Stimulated activated CD4-positive, alpha-beta T cell treated with anti-CD3 and anti-CD28 coated beads, TNF-alpha, amount 100 ng/mL, for 48 hours (primary cell): ENCODE data around the gene FOXN1.
"Not testable (repeated sequence)": the region's sequence is repeated elsewhere in the genome, so short reads cannot be mapped to it uniquely, and the experiment has no call there.

Source experiments
- DNase-seq, 3 donors: peaks; one replicate each; pipeline ENCODE4 v3.0.0-alpha.2; 2020; ENCODE audit warnings: low read depth in 3 of 3

FOXN1 gene

DNA sequence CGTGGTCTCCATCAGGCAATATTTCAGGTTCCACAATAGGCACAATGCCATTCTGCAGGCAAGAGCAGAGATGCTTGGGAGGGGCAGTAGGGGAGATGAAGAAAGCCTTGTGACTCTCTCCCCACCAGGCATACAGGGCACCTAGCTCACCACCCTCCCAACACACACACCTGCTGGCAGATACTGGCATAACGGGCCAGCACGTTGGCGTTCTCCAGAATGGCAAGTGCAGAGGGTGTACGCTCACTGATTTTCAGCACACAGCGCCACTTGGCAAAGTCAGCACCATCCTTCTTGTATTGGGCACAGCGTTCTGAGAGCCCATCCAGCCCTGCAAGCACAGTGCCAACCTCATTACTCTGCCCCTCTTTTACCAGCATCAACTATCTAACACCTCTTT, 68.4 kb downstream of the FOXN1 start:
- DNase-seq: no peak

GRCh38 chr17:28575126-28575795, 69.1 kb downstream of the FOXN1 start:
- DNase-seq: no peak

DNA sequence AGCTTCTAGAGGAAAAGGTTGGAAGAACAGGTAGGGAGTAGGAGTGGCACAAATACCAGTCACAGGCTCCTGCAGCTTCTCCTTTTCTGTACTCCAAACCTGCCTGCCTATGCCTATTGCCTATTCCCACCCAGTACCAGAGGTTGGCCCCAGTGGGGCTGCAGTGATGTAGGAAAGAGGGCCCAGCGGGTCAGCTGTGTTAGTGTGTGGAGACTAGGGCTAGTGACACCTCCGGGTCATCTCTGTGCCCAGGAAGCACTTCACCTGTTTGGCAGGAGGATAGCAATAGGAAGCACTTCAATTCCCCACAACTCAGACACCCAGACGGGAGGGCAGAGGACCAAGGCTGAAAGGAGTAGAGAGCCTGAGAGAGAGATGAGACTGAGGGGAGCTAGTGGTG, 69.9 kb downstream of the FOXN1 start:
- not testable (repeated sequence) for DNase-seq

GRCh38 chr17:28576758-28577465, 70.8 kb downstream of the FOXN1 start, which contains the start of gene ALDOC:
ALDOC (minus strand) TSS chr17:28576895; CDS start chr17:28575532, 1,363 bp downstream.
- DNase-seq: peak; percentile 93 to 99 (median 94)

- no peak for DNase-seq
Observed at GRCh38 chr17:28577466-28577824, 71.3 kb downstream of the FOXN1 start.

GRCh38 chr17:28578246-28579195, 72.4 kb downstream of the FOXN1 start:
- DNase-seq: no peak

DNA sequence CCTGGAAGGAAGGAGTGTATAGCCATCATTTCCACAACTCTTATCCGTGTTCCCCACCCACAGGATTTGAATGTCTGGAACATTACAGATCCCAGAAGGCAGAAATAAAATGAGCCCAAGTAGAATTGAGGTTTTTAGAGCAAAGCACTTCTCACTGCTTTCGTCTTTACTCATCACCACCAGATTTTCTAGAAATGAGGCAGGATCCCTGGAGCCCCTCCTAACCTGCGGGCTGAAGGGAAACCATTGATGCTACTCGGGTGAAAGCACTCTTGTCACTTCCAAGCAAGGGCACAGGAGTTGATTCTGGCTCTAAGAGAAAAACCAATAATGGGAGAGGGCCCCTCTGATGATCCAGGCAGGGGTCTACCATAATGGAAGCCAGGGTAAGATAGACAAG, 73.4 kb downstream of the FOXN1 start:
- no peak for DNase-seq

GRCh38 chr17:28580959-28581358, 74.8 kb downstream of the FOXN1 start:
- DNase-seq: no peak

- DNase-seq: no peak
Observed at GRCh38 chr17:28582513-28582912, 76.4 kb downstream of the FOXN1 start.

DNA sequence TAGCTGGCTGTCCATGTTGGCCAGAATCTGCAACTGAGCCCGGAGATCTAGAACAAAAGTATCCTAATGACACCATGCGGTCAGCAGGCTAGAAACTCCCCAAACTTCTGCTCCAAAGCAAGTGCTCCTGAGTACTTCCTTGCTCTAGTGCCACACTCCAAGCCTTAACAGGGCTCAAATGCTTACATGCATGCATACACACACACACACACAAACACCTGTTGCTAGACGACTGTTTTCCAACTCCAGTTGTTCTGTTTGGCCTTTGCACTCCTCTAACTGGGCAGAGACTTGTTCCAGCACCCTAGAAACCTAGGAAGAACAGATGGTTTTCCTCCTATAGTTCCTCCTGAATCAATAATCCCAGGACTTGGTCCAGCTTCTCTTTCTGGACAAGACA, 78.3 kb downstream of the FOXN1 start:
- DNase-seq: no peak

- DNase-seq: no peak
Observed at GRCh38 chr17:28585851-28586250, 79.7 kb downstream of the FOXN1 start.
